HG03520 (cell line): Measurements from ENCODE around the gene MAPKAPK3.

ENCODE experiments used
- ATAC-seq: cut with Tn5 transposase; IDR thresholded peaks from one replicate; pipeline ENCODE4 v1.9.1; 2021; ENCODE audit warnings: mild to moderate bottlenecking, moderate library complexity; ENCODE audit not compliant: unreplicated experiment

The MAPKAPK3 gene

DNA sequence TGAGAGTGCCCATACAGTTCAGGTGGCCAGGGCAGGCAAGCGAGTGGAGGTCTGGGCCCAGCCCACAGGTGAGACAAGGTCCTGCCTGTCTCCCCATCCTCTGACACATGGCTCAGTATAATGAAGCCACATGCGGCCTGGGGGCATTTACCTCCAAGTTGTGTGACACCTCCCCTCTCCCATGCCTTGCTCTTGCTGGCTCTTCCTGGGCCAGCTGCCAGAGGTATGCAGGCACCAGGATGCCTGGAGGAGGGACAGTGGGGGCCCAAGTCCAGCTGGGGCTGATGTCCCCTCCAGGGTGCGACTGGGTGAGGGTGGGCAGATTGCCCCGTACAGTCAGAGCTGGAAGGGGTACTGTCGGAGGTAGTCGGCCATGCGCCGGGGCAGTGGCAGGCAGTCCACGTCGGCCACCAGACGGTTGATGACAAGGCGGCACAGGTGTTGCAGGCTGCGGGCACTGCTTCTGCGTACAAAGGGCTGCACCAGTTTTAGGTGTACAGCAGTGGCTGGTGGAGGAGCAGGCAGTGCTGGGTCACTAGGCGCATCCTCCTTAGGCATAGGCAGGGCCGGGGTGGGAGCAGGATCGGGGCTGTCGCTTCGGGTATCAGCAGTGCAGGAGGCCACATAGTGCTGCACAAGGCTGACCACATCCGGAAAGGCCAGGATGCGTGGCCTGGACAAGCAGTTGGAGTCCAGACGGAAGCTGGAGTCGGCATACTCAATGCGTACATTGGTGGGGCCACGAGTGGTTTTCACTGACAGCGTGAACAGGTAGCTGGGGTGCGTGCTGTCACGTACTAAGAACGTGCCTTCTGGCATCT lies 9.5 kb upstream of the MAPKAPK3 start:
- no peak for ATAC-seq

DNA sequence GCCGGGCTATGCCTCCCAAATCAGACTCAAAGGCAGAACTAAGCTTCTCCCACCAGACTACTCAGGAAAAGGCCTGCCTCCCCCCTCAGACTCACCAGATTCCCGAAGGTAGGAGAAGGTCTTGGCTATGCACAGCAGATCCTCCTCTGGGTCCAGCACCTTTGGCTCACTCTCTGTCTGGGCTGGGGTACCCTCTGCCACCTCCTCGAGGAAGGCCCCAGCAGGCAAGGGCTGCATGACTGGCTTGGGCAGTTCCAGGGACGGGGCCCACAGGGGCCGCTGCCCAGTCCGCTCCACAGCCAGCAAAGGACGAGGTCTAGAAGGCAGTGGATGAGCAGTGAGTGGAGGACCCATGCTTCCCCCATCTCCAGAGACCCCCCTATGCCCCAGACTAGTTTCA lies 8.7 kb upstream of the MAPKAPK3 start:
- ATAC-seq = no peak

DNA sequence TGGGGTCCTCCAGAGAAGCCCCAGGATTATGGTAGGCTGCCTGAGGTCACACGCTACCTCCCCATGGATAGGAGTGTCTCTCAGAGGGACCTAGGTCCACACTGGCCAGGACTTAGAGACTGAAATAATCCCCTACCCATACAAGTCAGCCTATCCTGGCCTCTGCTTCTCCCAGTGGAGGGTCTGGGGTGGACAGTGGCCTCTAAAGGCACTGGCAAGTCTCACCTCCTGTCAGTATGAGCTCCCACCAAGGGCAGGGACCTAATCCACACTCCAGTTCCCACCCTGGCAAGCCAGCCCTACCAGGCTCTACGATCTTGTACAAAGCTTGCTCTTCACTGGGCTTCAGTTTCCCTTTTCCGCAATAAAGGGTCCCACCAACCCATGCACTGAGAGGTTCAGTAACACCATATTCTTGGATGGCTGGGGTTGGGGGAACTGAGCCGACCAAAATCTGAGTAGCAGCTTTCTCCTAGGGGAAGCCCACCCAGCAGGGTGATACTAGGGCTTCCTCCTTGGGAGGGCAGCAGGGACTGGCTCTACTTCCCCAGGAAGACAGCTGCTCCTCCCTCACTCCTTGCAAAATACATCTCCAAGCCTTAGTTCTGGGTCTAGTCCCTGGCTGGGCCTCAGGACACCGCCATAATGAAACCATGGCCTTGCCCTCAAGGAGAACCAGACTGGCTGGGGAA lies 7.7 kb upstream of the MAPKAPK3 start:
- no peak for ATAC-seq

DNA sequence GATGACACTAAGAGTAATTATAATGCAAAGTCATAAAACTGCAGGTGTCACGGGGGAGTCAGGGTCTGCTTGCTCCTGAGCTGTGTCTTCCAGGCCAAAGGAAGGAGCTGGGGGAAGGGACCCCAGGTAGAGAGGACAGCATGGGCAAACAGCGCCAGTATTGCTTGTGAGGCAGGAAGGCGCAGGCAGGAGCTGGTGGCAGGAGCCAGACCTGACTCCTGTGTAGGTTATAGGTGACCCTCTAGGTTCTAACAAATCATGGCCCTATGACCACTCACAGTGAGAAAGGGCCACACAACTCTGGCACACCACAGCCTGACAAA lies 7.2 kb upstream of the MAPKAPK3 start:
- no peak for ATAC-seq

DNA sequence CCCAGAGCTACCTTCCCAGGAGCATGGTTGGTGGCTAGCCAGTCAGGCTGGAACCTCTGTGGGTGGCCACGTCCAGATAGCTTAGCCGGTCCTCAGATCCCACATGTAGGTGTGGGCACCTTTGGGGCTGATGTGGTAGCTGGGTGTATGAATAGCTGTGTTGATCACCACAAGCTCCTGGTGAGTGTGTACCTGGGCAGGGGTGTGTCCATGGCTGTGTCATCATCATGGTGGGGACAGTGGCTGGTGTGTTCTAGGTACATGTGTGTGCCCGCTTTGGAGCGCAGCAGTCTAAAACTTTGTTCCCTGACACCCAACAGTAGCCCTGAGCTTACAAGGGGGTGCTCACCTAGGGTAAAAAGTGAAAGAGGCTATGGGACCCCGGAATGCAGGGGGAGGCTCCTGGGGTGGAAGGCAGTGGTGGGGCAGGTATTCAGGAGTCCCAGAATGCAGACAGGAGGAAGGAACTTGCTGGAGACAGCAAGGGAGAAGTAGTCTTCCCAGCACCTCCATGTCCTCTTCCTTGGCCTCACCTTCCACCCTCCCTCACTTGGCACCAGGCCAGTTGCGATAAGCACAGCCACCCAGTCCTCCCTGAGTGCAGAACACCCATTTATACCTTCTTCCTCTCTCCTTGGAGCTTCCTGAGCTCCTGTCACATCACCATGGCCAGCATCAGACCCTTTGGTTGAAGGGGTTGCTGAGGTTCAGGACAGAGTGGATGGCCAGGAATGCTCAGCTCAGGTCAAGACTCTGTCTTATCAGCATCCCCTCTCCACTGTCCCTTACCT lies 6.6 kb upstream of the MAPKAPK3 start:
- ATAC-seq = no peak

GRCh38 chr3:50610992-50611463 lies 5.9 kb upstream of the MAPKAPK3 start:
- no peak for ATAC-seq

DNA sequence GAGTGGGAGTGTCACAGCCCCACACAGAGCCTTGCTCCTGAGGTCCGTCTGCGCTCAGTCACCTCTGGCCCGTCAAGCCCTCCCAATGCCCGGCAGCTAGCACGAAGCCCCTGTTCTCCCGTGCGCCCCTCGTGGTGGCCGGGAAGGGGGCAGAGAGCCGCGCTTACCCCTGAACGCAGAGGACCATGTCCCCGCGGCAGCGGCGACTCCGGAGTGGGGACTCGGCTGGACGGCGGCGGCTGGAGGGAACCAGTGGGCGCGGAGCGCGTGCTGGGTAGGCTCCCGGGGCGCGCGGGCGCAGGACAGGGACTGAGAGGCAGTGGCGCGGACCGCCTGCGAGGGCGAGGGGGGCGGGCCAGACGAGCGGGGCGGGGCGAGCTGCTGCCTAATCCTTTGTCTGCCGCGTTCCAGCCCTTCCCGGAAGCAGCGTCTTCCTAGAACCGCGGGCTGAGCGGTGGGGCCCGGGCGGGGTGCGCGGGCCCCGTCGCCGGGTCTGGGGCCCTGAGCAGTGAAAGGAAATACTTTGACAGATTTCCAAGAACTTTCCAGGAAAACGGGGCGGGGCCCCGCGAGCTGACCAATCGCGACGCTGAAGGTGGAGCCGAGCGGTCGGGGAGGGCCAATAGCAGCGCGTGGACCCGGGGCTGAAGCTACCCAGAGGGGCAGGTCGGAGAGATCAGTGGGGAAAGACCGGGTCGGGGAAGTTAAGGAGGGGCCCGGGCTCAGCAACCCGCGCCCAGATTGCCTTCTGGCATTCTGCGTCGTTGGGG lies 5.3 kb upstream of the MAPKAPK3 start, which contains the start of gene CISH:
Gene CISH (minus strand): TSS at position 311 of the 770 bp plus-strand sequence. CDS start 124 bp downstream, at position 187.
- peak; percentile 59 for ATAC-seq

DNA sequence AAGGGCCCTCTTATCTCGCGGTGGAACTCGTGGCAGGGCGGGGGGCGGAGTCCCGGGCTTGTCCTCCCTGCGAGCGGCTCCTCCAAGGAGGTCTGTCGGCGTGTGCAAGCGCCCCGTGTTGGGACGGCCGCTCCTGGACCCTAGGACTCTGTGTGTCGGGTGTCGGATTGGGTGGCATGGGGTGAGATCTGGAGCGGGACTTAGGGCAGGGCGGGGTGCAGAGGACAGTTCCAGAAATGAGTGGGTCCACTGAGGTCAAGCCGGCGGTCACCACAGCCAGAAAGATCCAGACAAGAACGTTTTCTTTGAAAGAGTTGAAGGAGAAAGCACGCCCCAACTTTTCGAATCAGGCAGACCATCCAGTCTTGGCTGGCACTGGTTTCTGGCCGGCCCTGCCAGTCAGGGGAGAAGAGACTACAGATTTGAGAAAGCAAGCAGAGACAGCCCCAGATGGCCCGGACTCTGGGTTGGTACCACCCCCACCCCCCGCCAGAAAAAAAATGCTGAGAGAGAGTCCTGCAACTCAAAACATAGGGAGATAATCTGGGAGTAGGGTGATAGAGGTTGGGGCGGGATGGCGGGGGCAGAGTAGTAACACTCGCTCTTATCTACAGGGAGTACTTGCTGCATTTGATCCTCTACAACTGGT lies 4.6 kb upstream of the MAPKAPK3 start:
- ATAC-seq = peak; percentile 7

- no peak for ATAC-seq
Observed at GRCh38 chr3:50612970-50613846, 3.7 kb upstream of the MAPKAPK3 start.

DNA sequence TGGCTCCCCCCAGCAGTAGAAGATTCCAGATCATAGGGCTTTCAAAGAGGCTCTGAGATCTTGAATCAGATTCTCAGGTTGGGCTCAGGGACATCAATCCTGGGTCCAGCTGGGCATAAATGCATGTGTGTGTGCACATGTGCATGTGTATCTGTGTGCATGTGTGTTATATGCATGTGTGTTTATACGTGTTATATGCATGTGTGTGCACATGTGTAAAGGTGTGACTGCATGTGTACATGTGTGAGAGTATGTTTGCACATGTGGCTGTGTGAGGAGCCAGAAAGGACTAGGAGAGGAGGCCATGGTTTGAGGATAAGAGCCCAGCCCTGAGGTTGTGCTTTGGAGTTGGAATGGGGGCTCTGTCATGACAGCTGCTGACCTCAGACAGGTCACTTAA lies 1.8 kb upstream of the MAPKAPK3 start:
- ATAC-seq = no peak

DNA sequence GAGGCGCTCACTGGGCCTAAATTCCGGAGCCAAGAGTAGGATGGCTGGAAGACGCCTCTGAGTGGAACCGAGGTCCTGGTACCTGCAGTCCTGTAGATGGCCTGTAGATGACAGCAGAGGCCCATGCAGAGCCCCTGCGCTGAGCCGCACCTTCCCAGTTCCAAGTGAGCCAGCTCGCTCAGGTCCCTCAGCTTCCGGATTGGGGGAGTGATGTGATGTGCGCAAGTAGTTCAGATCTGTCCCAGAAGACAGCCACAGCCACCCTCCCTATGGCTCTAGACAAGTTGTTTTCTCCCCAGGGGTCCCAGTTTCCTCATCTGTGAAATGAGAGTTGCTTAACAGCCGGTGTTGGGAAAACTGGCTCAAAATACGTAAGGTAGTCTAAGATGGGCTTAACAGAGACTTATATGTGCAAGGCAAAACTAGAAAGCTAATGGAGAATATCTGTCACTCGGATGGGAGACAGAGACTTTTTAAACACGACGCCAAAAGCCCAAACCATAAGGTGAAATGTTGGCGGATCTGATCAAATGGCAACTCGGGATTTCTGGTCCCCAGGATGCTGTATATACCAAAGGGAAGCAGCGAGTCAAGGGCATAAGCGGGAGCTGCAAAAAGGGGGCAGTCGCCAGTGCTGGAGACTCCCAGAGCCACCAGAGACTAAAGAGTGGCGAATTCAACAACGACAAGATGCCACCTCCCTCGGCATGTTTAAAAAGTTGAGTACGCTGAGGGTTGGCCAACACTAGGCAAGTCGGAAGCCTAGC lies 765 bp upstream of the MAPKAPK3 start:
- ATAC-seq = no peak

- ATAC-seq = peak; percentile 59
Observed at GRCh38 chr3:50616770-50617095, 218 bp upstream of the MAPKAPK3 start.

GRCh38 chr3:50617911-50618481 lies 1.0 kb downstream of the MAPKAPK3 start:
- ATAC-seq = no peak

- no peak for ATAC-seq
Observed at GRCh38 chr3:50620420-50620819, 3.5 kb downstream of the MAPKAPK3 start.

GRCh38 chr3:50620820-50621219 lies 3.9 kb downstream of the MAPKAPK3 start:
- no peak for ATAC-seq

DNA sequence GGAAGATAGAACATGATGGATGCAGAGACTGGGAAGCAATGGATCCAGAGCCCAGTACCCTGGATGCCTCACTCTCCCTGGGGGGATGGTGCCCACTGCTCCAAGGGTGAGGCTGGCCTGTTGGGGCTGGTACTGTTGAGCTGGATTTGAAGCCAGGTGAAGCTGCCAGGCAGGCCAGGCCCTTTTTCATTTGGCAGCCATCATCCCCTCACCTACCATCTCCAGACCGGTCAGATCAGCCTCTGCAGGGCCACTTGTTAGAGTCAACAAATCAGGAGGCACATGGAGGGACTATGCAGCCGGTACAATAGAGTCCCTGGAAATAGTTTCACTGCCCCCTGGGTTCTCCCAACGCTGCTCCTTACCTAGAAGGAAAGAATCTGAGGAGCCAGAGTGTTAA lies 5.9 kb downstream of the MAPKAPK3 start:
- no peak for ATAC-seq

DNA sequence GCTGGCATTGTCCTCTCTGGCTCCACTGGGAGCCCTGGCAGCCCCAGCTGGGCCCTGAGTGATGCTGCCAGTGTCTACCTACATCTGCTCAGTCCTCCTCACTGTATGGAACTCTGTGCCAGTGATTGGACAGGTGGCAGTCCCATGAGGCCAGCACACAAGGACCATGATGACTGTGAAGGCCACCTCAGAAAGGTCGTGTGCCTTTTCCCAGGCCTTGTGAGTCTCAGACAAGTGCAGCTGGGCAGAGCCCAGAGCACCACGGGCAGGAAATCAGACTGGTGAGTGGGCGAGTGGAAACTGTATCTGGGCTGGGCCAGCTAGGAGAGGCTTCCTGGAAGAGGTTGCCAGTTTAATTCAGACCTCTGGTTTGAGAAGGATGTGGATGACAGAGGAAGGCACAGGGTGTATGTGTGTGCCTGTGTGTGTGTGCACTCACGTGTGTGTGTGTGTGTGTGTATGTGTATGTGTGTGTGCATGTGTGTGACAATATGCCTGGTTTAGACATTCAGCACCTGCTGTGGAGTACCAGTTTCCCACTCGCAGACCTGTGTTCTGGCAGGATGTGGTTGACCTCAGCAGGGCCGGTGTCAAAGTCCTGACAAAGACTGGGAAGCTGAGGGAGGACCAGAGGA lies 7.0 kb downstream of the MAPKAPK3 start:
- no peak for ATAC-seq

GRCh38 chr3:50624634-50625033 lies 7.7 kb downstream of the MAPKAPK3 start:
- no peak for ATAC-seq
